ENCODE measurements around the gene ATP6V1D. TPM values are rescaled to one million over a fixed set of nuclear protein-coding genes. Genes with fewer than 3 reads are reported as not detected.

ATP6V1D gene
- total and polyA plus RNA-seq, 2 experiments from 2014 or later, result 128 to 191 TPM

DNA sequence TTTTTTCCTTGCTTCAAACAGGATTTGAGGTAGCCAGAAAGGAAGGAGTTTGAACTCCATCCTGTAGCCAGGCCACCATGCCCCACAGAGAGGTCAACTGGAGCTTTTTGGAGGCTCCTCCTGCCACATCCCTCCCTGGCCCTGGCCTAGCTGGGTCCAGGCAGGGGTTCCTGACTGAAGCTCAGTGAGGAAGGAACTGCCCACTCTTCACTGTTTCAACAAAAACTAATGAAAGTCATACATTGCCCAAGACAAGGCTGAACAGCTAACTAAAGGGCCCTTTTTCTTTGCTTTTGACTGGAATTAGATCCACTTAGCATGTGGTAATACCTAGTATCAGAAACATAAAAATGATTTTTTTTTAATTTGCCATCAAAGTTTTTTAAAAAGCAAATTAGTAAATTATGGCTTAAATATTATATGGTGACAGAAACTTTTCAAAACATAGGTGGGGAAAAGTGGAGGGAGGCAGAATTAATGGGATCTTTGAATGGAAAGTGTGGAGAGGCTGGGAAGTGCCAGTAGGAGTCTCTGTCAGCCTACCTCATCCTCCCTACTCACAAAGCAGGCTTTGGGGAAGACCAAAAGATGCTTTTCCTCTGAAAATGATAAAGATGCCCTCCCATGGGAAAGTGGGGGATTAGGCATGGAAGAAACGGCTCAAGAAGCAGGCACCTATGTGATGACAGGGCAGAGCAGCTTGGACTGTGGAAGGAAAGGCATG lies 30.4 kb upstream of the ATP6V1D start:
- TF ChIP-seq EZH2 (IDR thresholded peaks at IDR 0.05; ENCODE audit: insufficient read depth, poor library complexity, severe bottlenecking) (no peak), EZH2phosphoT487 (IDR thresholded peaks at IDR 0.05; ENCODE audit: insufficient read depth, low read depth) (no peak)
- Histone ChIP-seq H3F3A (ENCODE audit: insufficient read depth) (peaks cover 28% of the 10 kb centered on the region), H3K9me3 (ENCODE audit: low read depth) (no peaks in the 10 kb centered on the region), H3K27ac (no peak overlapping the region), H3K79me2 (ENCODE audit: insufficient read depth) (no peaks in the 10 kb centered on the region), H3K27me3 (replicated peaks; ENCODE audit: insufficient read depth) (no peaks in the 10 kb centered on the region), H3K4me2 (ENCODE audit: unreplicated experiment) (no peak overlapping the region), H2AFZ (no peak overlapping the region), H3K4me1 (ENCODE audit: insufficient read depth) (no peaks in the 10 kb centered on the region), H3K36me3 (ENCODE audit: low read depth) (peaks cover 17% of the 10 kb centered on the region), H3K4me3 (no peak overlapping the region), H4K20me1 (ENCODE audit: insufficient read depth) (no peaks in the 10 kb centered on the region), H3K9me2 (ENCODE audit: insufficient read depth) (no peaks in the 10 kb centered on the region), H3K9ac (no peak overlapping the region)
- in situ Hi-C loops (cut with MboI), result no loop called here
- DNase-seq, result no peak
- WGBS, 2 experiments (ENCODE audit: low coverage in 1 of 2, low lambda C conversion rate in 2 of 2, missing lambda C conversion rate in 2 of 2), result 68 to 75% methylated on average over 1 of the region's 1 CpG

GRCh38 chr14:67389275-67389674 lies 29.7 kb upstream of the ATP6V1D start:
- WGBS, 2 experiments (ENCODE audit: low coverage in 1 of 2, low lambda C conversion rate in 2 of 2, missing lambda C conversion rate in 2 of 2), result 94 to 98% methylated on average over 3 of the region's 3 CpGs
- peaks cover 35% of the 10 kb centered on the region for H3F3A ChIP-seq (ENCODE audit: insufficient read depth)
- H3K36me3 ChIP-seq (ENCODE audit: low read depth), result peaks cover 24% of the 10 kb centered on the region
- no peak overlapping the region for H2AFZ ChIP-seq
- no peaks in the 10 kb centered on the region for H3K9me2 ChIP-seq (ENCODE audit: insufficient read depth)
- no peak overlapping the region for H3K4me3 ChIP-seq
- TF ChIP-seq EZH2phosphoT487 (IDR thresholded peaks at IDR 0.05; ENCODE audit: insufficient read depth, low read depth) (no peak), EZH2 (IDR thresholded peaks at IDR 0.05; ENCODE audit: insufficient read depth, poor library complexity, severe bottlenecking) (no peak)
- no peak overlapping the region for H3K27ac ChIP-seq
- in situ Hi-C loops (cut with MboI), result no loop called here
- H3K9me3 ChIP-seq (ENCODE audit: low read depth), result no peaks in the 10 kb centered on the region
- no peak overlapping the region for H3K4me2 ChIP-seq (ENCODE audit: unreplicated experiment)
- no peaks in the 10 kb centered on the region for H3K27me3 ChIP-seq (replicated peaks; ENCODE audit: insufficient read depth)
- no peak overlapping the region for H3K9ac ChIP-seq
- H3K79me2 ChIP-seq (ENCODE audit: insufficient read depth), result no peaks in the 10 kb centered on the region
- DNase-seq, result no peak
- no peaks in the 10 kb centered on the region for H3K4me1 ChIP-seq (ENCODE audit: insufficient read depth)
- H4K20me1 ChIP-seq (ENCODE audit: insufficient read depth), result no peaks in the 10 kb centered on the region

DNA sequence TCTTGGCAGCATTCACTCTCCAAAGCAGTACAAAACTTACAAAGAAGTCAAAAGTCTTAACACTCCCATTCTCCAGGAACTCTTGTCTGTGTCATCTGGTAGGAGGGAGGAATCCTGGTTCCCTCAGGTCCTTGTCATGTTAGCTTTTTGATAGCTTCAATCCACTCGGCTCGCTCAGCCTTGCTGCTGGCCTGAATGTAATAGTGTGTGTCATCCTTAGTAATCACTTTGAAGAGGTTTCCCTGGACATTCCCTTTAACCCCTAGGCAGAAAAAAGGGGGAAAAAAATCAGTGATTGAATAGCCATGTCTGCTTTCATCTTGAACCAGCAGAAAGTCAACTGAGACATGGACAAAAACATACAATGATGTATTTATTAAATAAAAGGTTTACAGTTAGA lies 27.6 kb upstream of the ATP6V1D start:
- TF ChIP-seq EZH2phosphoT487 (IDR thresholded peaks at IDR 0.05; ENCODE audit: insufficient read depth, low read depth) (no peak), EZH2 (IDR thresholded peaks at IDR 0.05; ENCODE audit: insufficient read depth, poor library complexity, severe bottlenecking) (no peak)
- 16 to 18% methylated on average over 2 of the region's 2 CpGs for WGBS, 2 experiments (ENCODE audit: low coverage in 1 of 2, low lambda C conversion rate in 2 of 2, missing lambda C conversion rate in 2 of 2)
- in situ Hi-C loops (cut with MboI), result no loop called here

GRCh38 chr14:67385618-67386017 lies 26.0 kb upstream of the ATP6V1D start:
- Histone ChIP-seq H3K36me3 (ENCODE audit: low read depth) (peaks cover 61% of the 10 kb centered on the region), H3F3A (ENCODE audit: insufficient read depth) (peaks cover 58% of the 10 kb centered on the region), H3K79me2 (ENCODE audit: insufficient read depth) (peaks cover 7% of the 10 kb centered on the region; the same call in 1 of the 2 replicates), H3K4me2 (ENCODE audit: unreplicated experiment) (no peak overlapping the region), H3K4me1 (ENCODE audit: insufficient read depth) (no peaks in the 10 kb centered on the region), H4K20me1 (ENCODE audit: insufficient read depth) (no peaks in the 10 kb centered on the region), H3K4me3 (no peak overlapping the region), H3K9ac (no peak overlapping the region), H2AFZ (no peak overlapping the region), H3K27me3 (replicated peaks; ENCODE audit: insufficient read depth) (no peaks in the 10 kb centered on the region), H3K27ac (no peak overlapping the region), H3K9me2 (ENCODE audit: insufficient read depth) (no peaks in the 10 kb centered on the region), H3K9me3 (ENCODE audit: low read depth) (no peaks in the 10 kb centered on the region)
- TF ChIP-seq EZH2phosphoT487 (IDR thresholded peaks at IDR 0.05; ENCODE audit: insufficient read depth, low read depth), result no peak
- no peak for TF ChIP-seq EZH2 (IDR thresholded peaks at IDR 0.05; ENCODE audit: insufficient read depth, poor library complexity, severe bottlenecking)
- in situ Hi-C loops (cut with MboI), result no loop called here
- WGBS, 2 experiments (ENCODE audit: low coverage in 1 of 2, low lambda C conversion rate in 2 of 2, missing lambda C conversion rate in 2 of 2), result 95 to 98% methylated on average over 2 of the region's 2 CpGs
- DNase-seq, result no peak

More for the DNA sequence above, 27.6 kb upstream of the ATP6V1D start:
- H3F3A ChIP-seq (ENCODE audit: insufficient read depth), result peaks cover 47% of the 10 kb centered on the region
- no peaks in the 10 kb centered on the region for H4K20me1 ChIP-seq (ENCODE audit: insufficient read depth)
- no peaks in the 10 kb centered on the region for H3K9me3 ChIP-seq (ENCODE audit: low read depth)
- peak; percentile 48 for DNase-seq
- H3K4me3 ChIP-seq, result no peak overlapping the region
- H3K9ac ChIP-seq, result no peak overlapping the region
- H3K4me2 ChIP-seq (ENCODE audit: unreplicated experiment), result no peak overlapping the region
- no peaks in the 10 kb centered on the region for H3K27me3 ChIP-seq (replicated peaks; ENCODE audit: insufficient read depth)
- H3K27ac ChIP-seq, result no peak overlapping the region
- no peaks in the 10 kb centered on the region for H3K79me2 ChIP-seq (ENCODE audit: insufficient read depth)
- H3K9me2 ChIP-seq (ENCODE audit: insufficient read depth), result no peaks in the 10 kb centered on the region
- H3K36me3 ChIP-seq (ENCODE audit: low read depth), result peaks cover 45% of the 10 kb centered on the region
- H2AFZ ChIP-seq, result no peak overlapping the region
- H3K4me1 ChIP-seq (ENCODE audit: insufficient read depth), result no peaks in the 10 kb centered on the region

Measured in GM23248 (cell line).